ENCODE results near the gene SH3RF3. TPM values are rescaled to one million over a fixed set of nuclear protein-coding genes. Genes with fewer than 3 reads are reported as not detected.
A peak's percentile ranks its signal among the peaks of the same experiment; 100 is the strongest.

SH3RF3 gene
- total RNA-seq, 2 donors from 2014 or later = 1.3 to 2.7 TPM

- no peak for DNase-seq
- ATAC-seq = no peak
- intact Hi-C loops (cut with DNase I, micrococcal nuclease) = no loop called here
Observed at GRCh38 chr2:109513749-109514588, 385.0 kb downstream of the SH3RF3 start.

GRCh38 chr2:109514857-109515256 is 385.9 kb downstream of the SH3RF3 start:
- intact Hi-C loops (cut with DNase I, micrococcal nuclease) = no loop called here
- ATAC-seq = no peak
- no peak for DNase-seq

GRCh38 chr2:109516445-109517117 is 387.6 kb downstream of the SH3RF3 start:
- ATAC-seq = peak; percentile 93
- DNase-seq = peak in 1 of 2 donors; percentile 71
- intact Hi-C loops (cut with DNase I, micrococcal nuclease) = no loop called here

- no peak for ATAC-seq
- intact Hi-C loops (cut with DNase I, micrococcal nuclease) = no loop called here
- DNase-seq = no peak
Observed at GRCh38 chr2:109517118-109517889, 388.3 kb downstream of the SH3RF3 start.

GRCh38 chr2:109519513-109519912 is 390.5 kb downstream of the SH3RF3 start:
- no peak for DNase-seq
- ATAC-seq = no peak
- intact Hi-C loops (cut with DNase I, micrococcal nuclease) = no loop called here

- intact Hi-C loops (cut with DNase I, micrococcal nuclease) = no loop called here
- ATAC-seq (no peak), DNase-seq (no peak)
Observed at GRCh38 chr2:109521233-109522062, 392.4 kb downstream of the SH3RF3 start.

- DNase-seq = no peak
- no peak for ATAC-seq
- intact Hi-C loops (cut with DNase I, micrococcal nuclease) = no loop called here
Observed at GRCh38 chr2:109522063-109522374, 393.0 kb downstream of the SH3RF3 start.

- DNase-seq = no peak
- intact Hi-C loops (cut with DNase I, micrococcal nuclease) = no loop called here
- no peak for ATAC-seq
Observed at GRCh38 chr2:109523121-109523520, 394.1 kb downstream of the SH3RF3 start.

- ATAC-seq (no peak), DNase-seq (no peak)
- intact Hi-C loops (cut with DNase I, micrococcal nuclease) = no loop called here
Observed at GRCh38 chr2:109523536-109524361, 394.7 kb downstream of the SH3RF3 start.

GRCh38 chr2:109525836-109526235 is 396.8 kb downstream of the SH3RF3 start:
- intact Hi-C loops (cut with DNase I, micrococcal nuclease) = no loop called here
- no peak for ATAC-seq
- DNase-seq = no peak

GRCh38 chr2:109526442-109526970 is 397.5 kb downstream of the SH3RF3 start:
- ATAC-seq = no peak
- intact Hi-C loops (cut with DNase I, micrococcal nuclease) = no loop called here
- DNase-seq = no peak

GRCh38 chr2:109527079-109527478 is 398.1 kb downstream of the SH3RF3 start:
- DNase-seq = no peak
- intact Hi-C loops (cut with DNase I, micrococcal nuclease) = no loop called here
- ATAC-seq = no peak

- DNase-seq (no peak), ATAC-seq (no peak)
- intact Hi-C loops (cut with DNase I, micrococcal nuclease) = no loop called here
Observed at GRCh38 chr2:109527846-109528705, 399.1 kb downstream of the SH3RF3 start.

GRCh38 chr2:109528811-109529501 is 400.0 kb downstream of the SH3RF3 start:
- DNase-seq (no peak), ATAC-seq (no peak)
- intact Hi-C loops (cut with DNase I, micrococcal nuclease) = no loop called here

GRCh38 chr2:109529532-109530449 is 400.8 kb downstream of the SH3RF3 start:
- ATAC-seq = peak; percentile 20
- no peak for DNase-seq
- intact Hi-C loops (cut with DNase I, micrococcal nuclease) = no loop called here

Data from left colon (tissue), 2 donors.